Activated CD4-positive, CD25-positive, alpha-beta regulatory T cell treated with anti-CD3 and anti-CD28 coated beads, Interleukin-2, amount 50 U/mL, for 16 hours (primary cell): ENCODE results near the gene EIF5A.

Source experiments
- DNase-seq: peaks from one replicate; pipeline ENCODE4 v3.0.0-alpha.2; 2020; ENCODE audit warnings: low read depth, low spot score

EIF5A gene

DNA sequence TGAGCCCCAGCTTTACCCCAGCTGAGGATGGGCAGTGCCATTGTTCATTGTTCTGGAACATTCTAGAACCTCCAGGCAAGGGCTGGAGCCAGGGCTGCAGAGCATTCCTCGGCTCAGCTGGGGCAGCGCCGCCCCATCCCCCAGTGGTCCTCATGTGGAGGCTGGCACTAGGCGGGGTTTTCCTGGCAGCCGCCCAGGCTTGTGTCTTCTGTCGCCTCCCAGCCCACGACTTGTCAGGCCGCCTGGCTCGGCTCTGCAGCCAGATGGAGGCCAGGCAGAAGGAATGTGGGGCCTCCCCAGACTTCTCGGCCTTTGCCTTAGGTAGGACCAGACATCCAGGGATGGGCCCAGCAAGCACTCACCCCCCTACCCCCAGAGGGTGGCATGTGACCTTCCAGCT is 47.6 kb downstream of the EIF5A start, which contains the start of gene TMEM95:
TSS of gene TMEM95 (plus strand) at position 104 of the 400 bp plus-strand sequence. CDS start at position 153, 49 bp downstream.
- no peak for DNase-seq

DNA sequence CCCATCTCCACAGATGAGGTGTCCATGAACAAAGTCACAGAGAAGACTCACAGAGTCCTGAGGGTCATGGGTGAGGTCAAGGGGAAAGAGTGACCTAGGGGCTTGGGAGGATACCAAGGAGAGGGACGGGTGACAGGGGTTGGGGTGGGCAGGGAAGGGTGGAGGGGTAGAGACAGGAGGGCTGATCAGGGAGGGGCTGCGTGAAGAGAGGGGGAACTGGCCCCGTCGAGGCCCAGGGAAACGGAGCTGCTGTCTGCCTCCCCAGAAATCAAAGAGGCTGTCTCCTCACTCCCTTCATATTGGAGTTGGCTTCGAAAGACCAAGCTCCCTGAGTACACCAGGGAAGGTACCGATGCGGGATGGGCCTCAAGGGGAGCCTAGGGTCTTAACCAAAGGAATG is 48.1 kb downstream of the EIF5A start:
- DNase-seq: no peak

DNA sequence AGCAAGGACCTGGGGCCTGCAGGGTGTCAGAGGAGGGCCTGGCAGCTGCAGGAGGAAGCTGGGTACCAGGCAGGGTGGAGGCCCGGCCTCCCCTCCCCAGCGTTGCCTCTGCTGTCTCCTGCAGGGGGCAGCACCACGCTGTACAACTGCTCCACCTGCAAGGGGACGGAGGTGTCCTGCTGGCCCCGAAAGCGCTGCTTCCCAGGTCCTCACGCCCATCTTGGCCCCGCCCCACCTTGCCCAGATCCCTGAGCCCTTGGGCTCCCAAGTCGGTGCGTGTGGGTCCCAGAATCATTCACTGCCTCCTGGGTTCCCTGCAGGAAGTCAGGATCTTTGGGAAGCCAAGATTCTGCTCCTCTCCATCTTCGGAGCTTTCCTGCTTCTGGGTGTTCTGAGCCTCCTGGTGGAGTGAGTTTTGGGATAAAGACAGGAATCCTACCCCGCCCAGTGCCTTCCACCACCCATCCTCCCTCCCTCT is 48.7 kb downstream of the EIF5A start:
- peak; percentile 71 for DNase-seq

DNA sequence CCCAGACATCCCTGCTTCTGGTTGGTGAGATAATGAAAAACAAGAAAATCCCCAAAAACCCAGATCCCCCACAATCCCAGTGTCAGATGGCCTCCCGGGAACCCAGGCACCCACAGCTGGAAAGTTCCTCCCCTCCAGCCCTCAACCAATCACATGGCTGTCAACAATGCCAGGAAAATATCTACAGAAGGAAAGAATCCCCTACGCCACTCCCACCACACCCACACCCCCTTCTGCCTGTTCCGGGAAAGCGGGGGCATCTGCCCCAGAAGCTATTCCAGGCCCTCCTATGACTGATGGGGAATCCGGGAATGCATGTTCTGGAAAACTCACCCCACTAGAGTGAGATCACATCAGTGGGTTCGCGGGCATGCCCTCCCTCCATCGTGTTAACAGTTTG is 49.3 kb downstream of the EIF5A start:
- no peak for DNase-seq

DNA sequence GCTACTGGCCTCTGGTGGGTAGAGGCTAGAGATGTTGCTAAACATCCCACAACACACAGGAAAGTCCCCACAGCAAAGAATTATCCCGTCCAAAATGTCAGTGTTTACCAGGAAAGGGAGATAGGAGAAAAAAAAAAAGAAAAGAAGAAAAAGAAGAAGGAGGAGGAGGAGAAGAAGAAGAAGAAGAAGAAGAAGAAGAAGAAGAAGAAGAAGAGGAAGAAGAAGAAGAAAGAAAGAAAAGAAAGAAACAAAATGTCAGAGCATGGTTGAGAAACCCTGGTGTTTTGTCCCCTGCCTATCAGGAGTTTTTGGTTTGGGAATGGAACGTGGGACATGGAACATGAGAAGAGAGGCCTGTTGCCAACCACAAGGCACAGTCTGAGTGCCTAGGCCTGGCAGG is 50.0 kb downstream of the EIF5A start:
- DNase-seq: no peak

DNA sequence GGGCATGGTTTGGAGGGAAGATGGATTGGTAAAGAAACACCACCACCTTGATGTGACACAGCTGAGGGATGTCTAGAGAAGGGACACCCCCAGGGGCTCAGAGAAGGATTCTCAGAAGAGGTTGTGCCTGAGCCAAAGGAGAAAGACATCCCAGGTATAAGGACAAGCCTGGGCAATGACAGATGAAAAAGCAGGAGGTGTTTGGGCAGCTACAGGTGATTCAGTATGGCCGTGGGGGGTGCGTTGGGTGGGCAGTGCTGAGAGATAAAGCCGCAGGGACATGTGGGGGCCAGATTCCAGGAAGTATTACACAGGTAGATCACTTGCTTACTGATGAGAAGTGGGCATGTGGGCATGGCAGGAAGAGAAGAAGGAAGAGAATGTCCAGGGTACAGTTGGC is 54.5 kb downstream of the EIF5A start:
- no peak for DNase-seq
